COLO668 (cell line): Measurements from ENCODE around the gene ACR.

ENCODE experiments used
- DNase-seq: peaks from one replicate; lab custom pipeline; 2025; ENCODE audit not compliant: unreplicated experiment; lab: John Stamatoyannopoulos, UW

The ACR gene

GRCh38 chr22:50716290-50717024, 21.5 kb upstream of the ACR start:
- DNase-seq: no peak

GRCh38 chr22:50717709-50718351, 20.2 kb upstream of the ACR start:
- DNase-seq: peak; percentile 30

GRCh38 chr22:50718352-50718709, 19.7 kb upstream of the ACR start:
- no peak for DNase-seq

GRCh38 chr22:50719814-50720300, 18.1 kb upstream of the ACR start:
- DNase-seq: no peak

GRCh38 chr22:50720301-50721256, 17.4 kb upstream of the ACR start:
- DNase-seq: no peak

- no peak for DNase-seq
Measured at GRCh38 chr22:50721257-50721844, 16.7 kb upstream of the ACR start.

- no peak for DNase-seq
Measured at GRCh38 chr22:50722048-50722701, 15.8 kb upstream of the ACR start.

- DNase-seq: no peak
Measured at GRCh38 chr22:50722716-50723428, 15.1 kb upstream of the ACR start.

- DNase-seq: no peak
Measured at GRCh38 chr22:50723991-50724390, 14.0 kb upstream of the ACR start.

GRCh38 chr22:50724616-50725015, 13.4 kb upstream of the ACR start:
- DNase-seq: peak; percentile 49

- DNase-seq: no peak
Measured at GRCh38 chr22:50725597-50725996, 12.4 kb upstream of the ACR start.

- DNase-seq: peak; percentile 38
Measured at GRCh38 chr22:50726643-50727340, 11.2 kb upstream of the ACR start.

- peak; percentile 19 for DNase-seq
Measured at GRCh38 chr22:50727678-50728522, 10.1 kb upstream of the ACR start.

GRCh38 chr22:50728523-50728931, 9.5 kb upstream of the ACR start:
- no peak for DNase-seq

- peak; percentile 94 for DNase-seq
Measured at GRCh38 chr22:50729391-50730012, 8.5 kb upstream of the ACR start.

- DNase-seq: peak; percentile 46
Measured at GRCh38 chr22:50730013-50730891, 7.8 kb upstream of the ACR start.
